Sigmoid colon (tissue), 4 donors: ENCODE results near the gene S100A2.

Experiments used
- POLR2A ChIP-seq, 2 donors: fragments of 450-650 bp; IDR thresholded peaks; one replicate each; pipeline ENCODE4 v1.6.1; 2016; ENCODE audit warnings: antibody characterized with exemption in 2 of 2, mild to moderate bottlenecking in 2 of 2, moderate library complexity in 2 of 2
- POLR2AphosphoS5 ChIP-seq, 4 donors: sonication (generic); formaldehyde crosslinking; IDR thresholded peaks; one replicate each; pipeline ENCODE4 v1.6.1; 2017; ENCODE audit warnings: antibody characterized with exemption in 4 of 4
- TF ChIP-seq, protein P1 (sequence below), 4 experiments: fragments of 450-650 bp in 3 of 4; fragments of 200-600 bp in 1 of 4; IDR thresholded peaks; one replicate each; pipeline ENCODE4 v1.5.1; 2016 to 2019; ENCODE audit warnings: antibody characterized with exemption in 4 of 4, mild to moderate bottlenecking in 3 of 4, moderate library complexity in 2 of 4

DNA sequence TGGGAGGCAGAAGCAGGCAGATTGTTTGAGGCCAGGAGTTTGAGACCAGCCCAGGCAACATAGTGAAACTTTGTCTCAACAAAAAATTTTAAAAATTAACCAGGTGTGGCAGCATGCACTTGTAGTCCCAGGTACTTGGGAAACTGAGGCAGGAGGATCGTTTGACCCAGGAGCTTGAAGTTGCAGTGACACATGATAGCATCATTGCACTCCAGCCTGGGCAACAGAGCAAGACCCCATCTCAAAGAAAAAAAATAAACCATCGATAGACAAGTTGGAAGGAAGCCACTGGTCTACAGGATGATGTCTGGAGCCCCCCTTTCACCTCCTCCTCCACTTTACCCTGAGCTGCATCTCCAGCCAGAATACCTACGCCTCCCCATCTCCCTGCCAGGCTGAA is 46.4 kb downstream of the S100A2 start:
- TF ChIP-seq, protein P1, sequence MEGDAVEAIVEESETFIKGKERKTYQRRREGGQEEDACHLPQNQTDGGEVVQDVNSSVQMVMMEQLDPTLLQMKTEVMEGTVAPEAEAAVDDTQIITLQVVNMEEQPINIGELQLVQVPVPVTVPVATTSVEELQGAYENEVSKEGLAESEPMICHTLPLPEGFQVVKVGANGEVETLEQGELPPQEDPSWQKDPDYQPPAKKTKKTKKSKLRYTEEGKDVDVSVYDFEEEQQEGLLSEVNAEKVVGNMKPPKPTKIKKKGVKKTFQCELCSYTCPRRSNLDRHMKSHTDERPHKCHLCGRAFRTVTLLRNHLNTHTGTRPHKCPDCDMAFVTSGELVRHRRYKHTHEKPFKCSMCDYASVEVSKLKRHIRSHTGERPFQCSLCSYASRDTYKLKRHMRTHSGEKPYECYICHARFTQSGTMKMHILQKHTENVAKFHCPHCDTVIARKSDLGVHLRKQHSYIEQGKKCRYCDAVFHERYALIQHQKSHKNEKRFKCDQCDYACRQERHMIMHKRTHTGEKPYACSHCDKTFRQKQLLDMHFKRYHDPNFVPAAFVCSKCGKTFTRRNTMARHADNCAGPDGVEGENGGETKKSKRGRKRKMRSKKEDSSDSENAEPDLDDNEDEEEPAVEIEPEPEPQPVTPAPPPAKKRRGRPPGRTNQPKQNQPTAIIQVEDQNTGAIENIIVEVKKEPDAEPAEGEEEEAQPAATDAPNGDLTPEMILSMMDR (IDR thresholded peaks at IDR 0.05), result no peak
- TF ChIP-seq POLR2AphosphoS5 (IDR thresholded peaks at IDR 0.05) (no peak), POLR2A (IDR thresholded peaks at IDR 0.05) (no peak)
